Muscle layer of duodenum (tissue), 2 donors: ENCODE results near the gene VANGL2.

Experiments
- H3K27ac ChIP-seq: one replicate; pipeline ENCODE4 v1.7.0; 2013; ENCODE audit warnings: mild to moderate bottlenecking, low read length
- H3K27me3 ChIP-seq: one replicate; pipeline ENCODE4 v1.7.0; 2013; ENCODE audit warnings: low read depth, mild to moderate bottlenecking, control low read depth, low read length
- H3K36me3 ChIP-seq, 2 donors: one replicate each; pipeline ENCODE4 v1.7.0; 2013; ENCODE audit warnings: low read length in 2 of 2, control low read depth in 1 of 2, mild to moderate bottlenecking in 1 of 2; ENCODE audit not compliant: insufficient read depth in 2 of 2, control insufficient read depth in 1 of 2
- H3K4me1 ChIP-seq, 2 donors: one replicate each; pipeline ENCODE4 v1.7.0; 2013; ENCODE audit warnings: low read length in 2 of 2, mild to moderate bottlenecking in 2 of 2, control low read depth in 1 of 2, moderate library complexity in 1 of 2; ENCODE audit not compliant: insufficient read depth in 2 of 2, control insufficient read depth in 1 of 2
- H3K4me3 ChIP-seq, 2 donors: one replicate each; pipeline ENCODE4 v1.7.0; 2013; ENCODE audit warnings: low read length in 2 of 2, low read depth in 1 of 2, mild to moderate bottlenecking in 1 of 2
- H3K9me3 ChIP-seq, 2 donors: one replicate each; pipeline ENCODE4 v1.7.0; 2013; ENCODE audit warnings: low read length in 2 of 2, control low read depth in 1 of 2, mild to moderate bottlenecking in 1 of 2; ENCODE audit not compliant: control insufficient read depth in 1 of 2
- donor health status: healthy.

VANGL2 gene

DNA sequence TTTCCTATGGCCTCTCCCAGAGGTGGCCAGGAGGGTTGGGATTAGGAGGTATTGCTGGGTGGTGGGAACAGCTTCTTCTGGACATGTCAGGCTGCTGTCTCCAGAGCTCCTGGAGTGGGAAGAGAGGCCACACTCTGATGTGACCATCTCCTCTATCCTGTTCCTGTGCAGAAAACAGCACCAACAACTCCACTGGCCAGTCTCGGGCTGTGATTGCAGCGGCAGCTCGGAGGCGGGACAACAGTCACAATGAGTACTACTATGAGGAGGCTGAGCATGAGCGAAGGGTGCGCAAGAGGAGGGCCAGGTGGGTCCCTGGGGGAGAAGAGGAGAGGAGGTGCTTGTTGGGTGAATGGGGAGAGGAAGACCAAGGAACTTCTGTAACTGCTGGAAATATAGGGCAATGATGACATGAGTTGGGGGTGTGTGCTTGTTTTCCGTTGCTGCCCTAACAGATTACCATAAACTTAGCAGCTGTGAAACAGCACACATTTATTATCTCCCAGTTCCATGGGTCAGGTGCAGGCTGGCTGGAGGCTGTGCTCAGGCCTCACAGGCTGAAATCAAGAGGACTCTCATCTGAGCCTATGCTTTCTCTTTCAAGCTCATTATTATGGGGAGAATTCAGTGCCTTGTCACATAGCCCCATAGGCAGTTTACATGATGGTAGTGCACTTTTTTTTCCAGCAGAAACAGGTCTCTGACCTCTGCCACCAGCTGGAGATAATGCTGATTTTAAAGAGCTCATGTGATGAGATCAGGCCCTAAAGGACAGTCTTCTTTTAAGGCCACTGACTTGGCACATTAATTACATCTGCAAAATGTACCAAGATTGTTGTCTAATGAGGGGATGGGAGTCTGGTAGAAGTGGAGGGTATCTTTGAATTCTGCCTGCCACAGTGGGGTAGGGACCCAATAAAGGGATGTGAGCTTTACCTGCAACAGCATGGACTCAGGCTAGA is 20.8 kb downstream of the VANGL2 start:
- H3K9me3 ChIP-seq, result no peaks in the 10 kb centered on the region
- H3K4me1 ChIP-seq, result no peaks in the 10 kb centered on the region
- no peaks in the 10 kb centered on the region for H3K27me3 ChIP-seq
- no peak overlapping the region for H3K4me3 ChIP-seq
- no peak overlapping the region for H3K27ac ChIP-seq
- H3K36me3 ChIP-seq, result peaks cover 0 to 68% of the 10 kb centered on the region in 2 donors

DNA sequence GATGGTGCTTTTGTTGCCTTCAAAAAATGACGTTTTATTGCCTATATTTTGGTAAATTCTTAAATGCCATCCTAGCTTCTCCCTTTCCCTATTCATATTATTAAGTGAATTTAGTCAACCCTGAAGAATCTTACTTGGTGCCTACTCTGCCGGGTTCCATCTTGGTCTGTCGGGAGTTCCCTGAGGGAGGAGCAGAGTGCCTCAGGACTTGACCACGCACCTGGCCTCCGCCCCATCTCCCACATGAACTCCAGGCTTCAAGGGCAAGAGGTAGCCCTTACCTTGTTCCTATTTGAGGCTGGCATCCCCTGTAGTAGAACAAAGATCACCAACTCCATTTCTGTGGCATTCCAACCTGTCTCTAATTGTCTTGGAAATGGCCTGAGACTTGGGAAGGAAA is 21.5 kb downstream of the VANGL2 start:
- no peaks in the 10 kb centered on the region for H3K27me3 ChIP-seq
- peaks cover 0 to 68% of the 10 kb centered on the region in 2 donors for H3K36me3 ChIP-seq
- no peaks in the 10 kb centered on the region for H3K9me3 ChIP-seq
- H3K27ac ChIP-seq, result no peak overlapping the region
- no peaks in the 10 kb centered on the region for H3K4me1 ChIP-seq
- H3K4me3 ChIP-seq, result no peak overlapping the region

DNA sequence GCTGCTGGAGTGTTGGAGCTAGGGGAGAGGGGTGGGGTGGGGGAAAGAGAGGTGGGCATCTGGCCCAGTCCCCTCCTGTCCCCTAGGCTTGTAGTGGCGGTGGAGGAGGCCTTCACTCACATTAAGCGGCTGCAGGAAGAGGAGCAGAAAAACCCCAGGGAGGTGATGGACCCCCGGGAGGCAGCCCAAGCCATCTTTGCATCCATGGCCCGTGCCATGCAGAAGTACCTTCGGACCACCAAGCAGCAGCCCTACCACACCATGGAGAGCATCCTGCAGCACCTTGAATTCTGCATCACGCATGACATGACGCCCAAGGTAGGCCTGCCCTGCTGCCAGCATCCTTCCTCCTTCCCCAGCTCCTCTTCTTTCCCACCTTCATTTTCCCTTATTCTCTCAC is 23.6 kb downstream of the VANGL2 start:
- no peaks in the 10 kb centered on the region for H3K9me3 ChIP-seq
- H3K36me3 ChIP-seq, result peaks cover 0 to 55% of the 10 kb centered on the region in 2 donors
- H3K4me3 ChIP-seq, result no peak overlapping the region
- H3K27me3 ChIP-seq, result no peaks in the 10 kb centered on the region
- no peak overlapping the region for H3K27ac ChIP-seq
- peaks cover 0 to 1% of the 10 kb centered on the region in 2 donors for H3K4me1 ChIP-seq

- peaks cover 0 to 38% of the 10 kb centered on the region in 2 donors for H3K36me3 ChIP-seq
- no peaks in the 10 kb centered on the region for H3K9me3 ChIP-seq
- no peak overlapping the region for H3K27ac ChIP-seq
- no peak overlapping the region for H3K4me3 ChIP-seq
- H3K4me1 ChIP-seq, result peaks cover 5 to 8% of the 10 kb centered on the region in 2 donors
- no peaks in the 10 kb centered on the region for H3K27me3 ChIP-seq
Observed at GRCh38 chr1:160425847-160426246, 25.5 kb downstream of the VANGL2 start.

- peaks cover 5 to 8% of the 10 kb centered on the region in 2 donors for H3K4me1 ChIP-seq
- no peak overlapping the region for H3K4me3 ChIP-seq
- no peak overlapping the region for H3K27ac ChIP-seq
- H3K27me3 ChIP-seq, result no peaks in the 10 kb centered on the region
- H3K9me3 ChIP-seq, result no peaks in the 10 kb centered on the region
- peaks cover 0 to 30% of the 10 kb centered on the region in 2 donors for H3K36me3 ChIP-seq
Observed at GRCh38 chr1:160427625-160428024, 27.3 kb downstream of the VANGL2 start.

DNA sequence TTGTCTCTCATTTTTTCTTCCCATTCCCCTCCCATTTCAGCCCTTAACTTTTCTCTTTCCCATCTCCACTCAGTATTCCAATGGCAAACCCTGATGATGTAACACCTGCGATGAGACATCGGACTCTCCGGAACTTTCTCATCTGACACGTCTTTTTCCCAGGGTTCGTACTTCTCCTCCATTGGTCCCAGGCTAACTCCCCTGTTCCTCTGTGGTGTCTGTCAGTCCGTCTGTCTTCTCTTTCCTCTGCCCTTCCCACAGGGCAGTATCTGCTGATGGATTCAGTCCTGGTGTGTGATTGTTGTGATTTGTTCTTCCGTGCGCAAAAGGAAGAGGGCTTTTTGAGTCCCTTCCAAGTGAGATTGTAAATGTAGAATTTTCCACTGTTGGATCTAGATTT is 27.7 kb downstream of the VANGL2 start:
- H3K4me1 ChIP-seq, result peaks cover 5 to 8% of the 10 kb centered on the region in 2 donors
- H3K27me3 ChIP-seq, result no peaks in the 10 kb centered on the region
- no peak overlapping the region for H3K4me3 ChIP-seq
- H3K9me3 ChIP-seq, result no peaks in the 10 kb centered on the region
- no peak overlapping the region for H3K27ac ChIP-seq
- H3K36me3 ChIP-seq, result peaks cover 0 to 30% of the 10 kb centered on the region in 2 donors

- Histone ChIP-seq H3K9me3 (no peaks in the 10 kb centered on the region), H3K4me1 (peaks cover 5 to 8% of the 10 kb centered on the region in 2 donors), H3K27me3 (no peaks in the 10 kb centered on the region), H3K4me3 (no peak overlapping the region), H3K27ac (peak overlapping the region; percentile 34), H3K36me3 (peaks cover 0 to 29% of the 10 kb centered on the region in 2 donors)
Observed at GRCh38 chr1:160428655-160429054, 28.3 kb downstream of the VANGL2 start.

DNA sequence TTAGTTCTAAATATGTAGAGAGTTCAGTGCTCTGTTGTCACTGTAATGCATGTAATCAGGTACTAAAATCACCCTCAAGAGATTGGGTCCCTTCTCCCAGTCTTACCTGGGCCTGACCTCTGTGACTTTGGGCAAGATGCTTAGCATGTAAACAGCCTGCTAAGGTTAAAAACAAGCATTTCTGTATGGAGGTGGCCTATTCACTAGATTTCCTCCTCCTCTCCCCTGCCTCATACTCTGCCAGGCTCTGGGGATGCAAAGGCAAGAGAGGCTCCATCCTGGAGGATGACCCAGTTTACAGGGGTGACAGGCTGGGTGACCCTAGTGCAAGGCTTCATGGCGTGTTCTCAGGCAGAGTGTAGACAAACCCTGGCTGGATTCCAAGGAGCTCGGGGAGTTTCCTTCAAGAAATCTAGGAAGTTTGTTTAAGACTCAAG is 28.8 kb downstream of the VANGL2 start:
- H3K4me3 ChIP-seq, result no peak overlapping the region
- peaks cover 5 to 8% of the 10 kb centered on the region in 2 donors for H3K4me1 ChIP-seq
- peaks cover 0 to 24% of the 10 kb centered on the region in 2 donors for H3K36me3 ChIP-seq
- H3K27me3 ChIP-seq, result no peaks in the 10 kb centered on the region
- peak overlapping the region; percentile 34 for H3K27ac ChIP-seq
- no peaks in the 10 kb centered on the region for H3K9me3 ChIP-seq

DNA sequence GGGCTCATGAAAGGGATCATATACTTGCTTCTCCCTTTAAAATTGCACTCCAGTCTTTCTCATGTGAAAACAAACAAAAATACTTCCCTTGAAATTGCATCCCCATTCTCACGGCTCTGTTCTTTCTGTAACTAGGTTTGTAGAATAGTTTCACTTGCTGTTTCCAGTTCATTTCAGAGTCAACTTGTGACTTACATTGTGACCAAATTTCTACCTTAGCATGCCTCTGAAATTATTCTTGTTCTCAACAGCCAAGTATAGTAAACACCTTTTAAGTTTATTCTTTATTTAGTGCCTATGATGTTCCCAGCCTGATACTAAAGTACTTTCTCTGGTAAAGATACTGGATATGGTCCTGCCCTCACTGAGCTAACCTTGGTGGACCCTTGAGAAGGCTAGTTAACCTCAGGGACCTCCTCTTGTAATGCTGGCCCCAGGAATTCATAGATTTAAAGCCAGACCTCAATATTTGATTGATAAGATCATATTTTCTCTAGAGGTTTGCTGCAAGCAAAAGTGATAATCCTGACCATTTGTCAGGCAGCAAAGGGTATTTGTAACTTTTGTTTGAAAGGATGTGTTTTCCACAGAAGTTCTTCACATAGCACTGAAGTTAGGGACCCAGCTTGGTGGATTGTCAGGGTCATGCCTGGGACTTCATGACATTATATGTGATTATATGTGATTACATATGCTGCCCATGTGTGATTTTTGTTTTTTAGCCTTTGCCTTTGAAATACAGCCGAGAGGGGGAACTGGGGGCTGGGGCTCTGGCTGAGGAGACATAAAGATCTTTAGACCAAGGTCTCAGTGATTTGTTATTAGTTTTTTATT is 29.6 kb downstream of the VANGL2 start:
- H3K27ac ChIP-seq, result peak overlapping the region; percentile 34
- H3K4me1 ChIP-seq, result peaks cover 5 to 8% of the 10 kb centered on the region in 2 donors
- H3K4me3 ChIP-seq, result no peak overlapping the region
- no peaks in the 10 kb centered on the region for H3K27me3 ChIP-seq
- peaks cover 0 to 16% of the 10 kb centered on the region in 2 donors for H3K36me3 ChIP-seq
- H3K9me3 ChIP-seq, result no peaks in the 10 kb centered on the region

GRCh38 chr1:160431006-160431405 is 30.6 kb downstream of the VANGL2 start:
- Histone ChIP-seq H3K4me3 (no peak overlapping the region), H3K4me1 (peaks cover 5 to 8% of the 10 kb centered on the region in 2 donors), H3K27ac (no peak overlapping the region), H3K36me3 (peaks cover 0 to 5% of the 10 kb centered on the region in 2 donors), H3K27me3 (no peaks in the 10 kb centered on the region), H3K9me3 (no peaks in the 10 kb centered on the region)

DNA sequence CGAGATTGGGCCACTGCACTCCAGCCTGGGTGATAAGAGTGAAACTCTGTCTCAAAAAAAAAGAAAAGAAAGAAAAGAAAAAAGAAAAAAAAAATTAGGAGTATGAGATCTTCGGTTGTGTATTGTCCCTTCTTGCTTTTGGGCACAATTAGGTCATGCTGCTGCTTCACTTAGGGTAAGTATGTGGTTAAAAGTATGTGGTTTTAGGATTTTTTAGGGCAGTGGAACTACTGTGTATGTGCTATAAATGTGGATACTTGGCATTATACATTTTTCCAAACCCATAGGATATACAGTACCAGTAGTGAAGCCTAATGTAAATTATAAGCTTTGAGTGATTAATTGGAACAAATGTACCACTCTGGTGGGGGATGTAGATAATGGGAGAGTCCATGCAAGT is 31.2 kb downstream of the VANGL2 start:
- H3K27me3 ChIP-seq, result no peaks in the 10 kb centered on the region
- H3K36me3 ChIP-seq, result no peaks in the 10 kb centered on the region
- H3K4me1 ChIP-seq, result peaks cover 5 to 8% of the 10 kb centered on the region in 2 donors
- no peak overlapping the region for H3K27ac ChIP-seq
- H3K4me3 ChIP-seq, result no peak overlapping the region
- no peaks in the 10 kb centered on the region for H3K9me3 ChIP-seq
